NB4 (cell line): ENCODE results near the gene GABRG1.

Experiments
- POLR2A ChIP-seq: IDR thresholded peaks from 2 replicates; pipeline ENCODE4 v1.6.1; 2011; ENCODE audit warnings: mild to moderate bottlenecking; ENCODE audit not compliant: insufficient read length; ENCODE audit errors: extremely low read depth
- TF ChIP-seq, protein P1 (sequence below): IDR thresholded peaks from one replicate; pipeline ENCODE4 v1.5.1; 2012; ENCODE audit warnings: low read depth, low read length

DNA sequence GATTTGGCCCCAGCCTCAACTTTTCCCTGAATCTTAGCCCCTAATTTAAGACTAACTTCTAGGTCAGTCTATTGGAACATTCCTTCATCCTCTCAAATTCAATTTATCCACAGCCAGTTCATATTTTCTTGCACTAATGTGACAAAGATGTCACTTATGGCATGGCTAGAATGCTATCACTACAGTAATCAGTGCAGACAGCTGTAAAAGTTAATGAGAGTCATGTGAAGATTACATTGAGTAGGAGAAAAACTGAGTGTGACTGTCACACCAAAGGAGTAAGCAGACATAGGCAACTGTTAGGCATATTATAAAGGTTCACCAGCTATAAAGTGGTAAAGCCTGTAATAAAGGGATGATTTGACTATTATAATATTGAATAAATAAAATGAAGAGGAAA is 42.6 kb downstream of the GABRG1 start:
- no peak for TF ChIP-seq POLR2A
- TF ChIP-seq, protein P1, sequence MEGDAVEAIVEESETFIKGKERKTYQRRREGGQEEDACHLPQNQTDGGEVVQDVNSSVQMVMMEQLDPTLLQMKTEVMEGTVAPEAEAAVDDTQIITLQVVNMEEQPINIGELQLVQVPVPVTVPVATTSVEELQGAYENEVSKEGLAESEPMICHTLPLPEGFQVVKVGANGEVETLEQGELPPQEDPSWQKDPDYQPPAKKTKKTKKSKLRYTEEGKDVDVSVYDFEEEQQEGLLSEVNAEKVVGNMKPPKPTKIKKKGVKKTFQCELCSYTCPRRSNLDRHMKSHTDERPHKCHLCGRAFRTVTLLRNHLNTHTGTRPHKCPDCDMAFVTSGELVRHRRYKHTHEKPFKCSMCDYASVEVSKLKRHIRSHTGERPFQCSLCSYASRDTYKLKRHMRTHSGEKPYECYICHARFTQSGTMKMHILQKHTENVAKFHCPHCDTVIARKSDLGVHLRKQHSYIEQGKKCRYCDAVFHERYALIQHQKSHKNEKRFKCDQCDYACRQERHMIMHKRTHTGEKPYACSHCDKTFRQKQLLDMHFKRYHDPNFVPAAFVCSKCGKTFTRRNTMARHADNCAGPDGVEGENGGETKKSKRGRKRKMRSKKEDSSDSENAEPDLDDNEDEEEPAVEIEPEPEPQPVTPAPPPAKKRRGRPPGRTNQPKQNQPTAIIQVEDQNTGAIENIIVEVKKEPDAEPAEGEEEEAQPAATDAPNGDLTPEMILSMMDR: no peak
